ENCODE measurements around the gene MANSC4.
"Not testable (repeated sequence)": the region's sequence is repeated elsewhere in the genome, so short reads cannot be mapped to it uniquely, and the experiment has no call there.

MANSC4 gene

GRCh38 chr12:27747111-27747820 is 32.8 kb downstream of the MANSC4 start:
- DNase-seq = no peak

GRCh38 chr12:27745734-27746133 is 34.3 kb downstream of the MANSC4 start:
- not testable (repeated sequence) for DNase-seq

- DNase-seq = no peak
Measured at GRCh38 chr12:27743601-27744000, 36.4 kb downstream of the MANSC4 start.

GRCh38 chr12:27734321-27734720 is 45.7 kb downstream of the MANSC4 start:
- not testable (repeated sequence) for DNase-seq

- no peak for DNase-seq
Measured at GRCh38 chr12:27733791-27734190, 46.2 kb downstream of the MANSC4 start.

- DNase-seq = no peak
Measured at GRCh38 chr12:27733052-27733656, 46.9 kb downstream of the MANSC4 start.

- no peak for DNase-seq
Measured at GRCh38 chr12:27732281-27732680, 47.8 kb downstream of the MANSC4 start.

GRCh38 chr12:27730097-27730588 is 49.9 kb downstream of the MANSC4 start:
- no peak for DNase-seq

GRCh38 chr12:27723212-27723611 is 56.8 kb downstream of the MANSC4 start:
- no peak for DNase-seq
